GM18873 (cell line): ENCODE measurements around the gene ASB7.
"Not testable (repeated sequence)": the region's sequence is repeated elsewhere in the genome, so short reads cannot be mapped to it uniquely, and the experiment has no call there.

ENCODE experiments used
- ATAC-seq: cut with Tn5 transposase; IDR thresholded peaks from one replicate; pipeline ENCODE4 v1.9.1; 2021; ENCODE audit warnings: mild to moderate bottlenecking, moderate library complexity, moderate number of reproducible peaks; ENCODE audit not compliant: unreplicated experiment, low FRiP score

ASB7 gene, protein sequence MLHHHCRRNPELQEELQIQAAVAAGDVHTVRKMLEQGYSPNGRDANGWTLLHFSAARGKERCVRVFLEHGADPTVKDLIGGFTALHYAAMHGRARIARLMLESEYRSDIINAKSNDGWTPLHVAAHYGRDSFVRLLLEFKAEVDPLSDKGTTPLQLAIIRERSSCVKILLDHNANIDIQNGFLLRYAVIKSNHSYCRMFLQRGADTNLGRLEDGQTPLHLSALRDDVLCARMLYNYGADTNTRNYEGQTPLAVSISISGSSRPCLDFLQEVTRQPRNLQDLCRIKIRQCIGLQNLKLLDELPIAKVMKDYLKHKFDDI

DNA sequence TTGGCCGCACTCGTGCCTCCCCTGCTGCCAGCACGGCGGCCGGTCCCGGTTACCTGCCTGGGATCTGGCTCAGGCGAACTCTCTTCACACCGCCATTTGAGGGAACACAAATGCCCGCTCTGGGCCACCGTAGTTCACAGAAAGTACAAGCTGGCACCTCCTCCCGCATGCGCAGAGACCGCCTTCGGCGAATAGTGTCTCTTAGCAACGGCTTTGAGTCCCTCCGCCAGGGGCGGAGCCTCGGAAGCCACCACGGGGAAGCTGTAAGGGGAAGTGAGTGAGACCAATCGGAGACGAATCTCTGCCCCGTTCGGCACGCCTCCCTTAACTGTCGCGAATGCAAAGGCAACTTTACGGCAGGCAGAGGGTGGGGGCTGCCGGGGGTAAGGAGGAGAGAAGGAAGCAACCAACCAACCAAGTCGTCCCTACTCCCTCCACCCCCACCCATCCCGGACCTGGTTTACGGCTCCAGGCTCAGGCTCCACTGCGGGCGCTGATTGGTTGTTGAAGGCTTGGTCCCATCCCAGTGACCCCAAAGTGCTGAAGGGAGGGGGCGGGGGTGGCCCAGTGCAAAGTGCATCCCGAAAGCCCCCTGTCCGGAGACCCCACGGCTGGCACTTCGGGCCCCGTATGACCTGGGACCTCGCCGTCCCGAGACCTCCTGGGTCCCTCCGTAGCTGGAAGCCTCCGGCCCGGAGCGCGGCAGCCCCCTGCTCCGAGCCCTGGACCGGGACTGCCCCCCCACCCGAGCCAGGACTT lies at the start of gene ASB7, which contains the start of gene LINS1:
ASB7 (plus strand) TSS at position 526 of the 759 bp plus-strand sequence. CDS start 9,628 bp downstream, outside the sequence.
LINS1 (minus strand) TSS at position 121 of the 759 bp plus-strand sequence. CDS start 21,342 bp downstream, outside the sequence.
- ATAC-seq = peak; percentile 92

DNA sequence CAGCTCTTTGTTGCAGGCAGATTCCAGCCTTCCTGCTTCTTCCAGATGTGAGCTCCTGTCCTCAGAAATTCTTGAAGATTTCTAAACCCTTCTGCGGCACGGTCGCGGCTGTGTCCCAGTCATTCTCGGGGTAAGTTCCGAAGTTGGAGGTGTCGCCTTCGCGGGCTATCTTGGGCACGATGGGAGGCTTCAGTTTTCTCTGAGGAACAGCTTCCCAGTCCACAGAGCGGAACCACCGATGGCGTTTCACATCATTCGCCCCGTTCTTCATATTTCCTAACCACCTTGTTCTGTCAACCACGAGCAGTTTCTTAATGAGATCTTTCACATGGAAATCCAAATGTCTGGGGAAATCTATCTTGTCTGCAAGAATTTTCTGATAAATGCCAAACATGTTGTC lies 48.9 kb upstream of the ASB7 start:
- ATAC-seq = no peak

DNA sequence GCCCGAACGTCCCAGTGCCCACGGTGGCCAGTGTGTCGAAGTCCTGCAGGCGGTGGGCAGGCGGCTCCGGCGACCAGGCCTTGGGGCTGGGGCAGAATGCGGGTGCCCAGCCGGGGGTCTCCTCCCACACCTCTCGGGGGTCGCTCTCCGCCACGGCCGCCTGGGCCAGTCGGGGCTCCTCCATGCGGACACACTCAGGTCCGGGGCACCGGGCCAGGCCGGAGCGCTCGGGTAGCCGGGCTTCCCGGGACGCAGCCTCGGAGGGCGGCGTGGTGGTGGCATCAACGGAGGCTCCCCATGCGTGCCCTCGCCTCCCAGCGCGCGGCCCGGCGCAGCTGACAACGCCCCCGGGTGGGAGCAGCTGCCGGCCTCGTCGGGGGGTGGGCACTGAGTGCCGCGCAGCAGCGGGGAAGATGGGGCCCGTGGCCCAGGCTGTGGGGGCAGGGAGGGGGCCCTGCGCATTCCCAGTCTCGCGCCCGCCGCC lies 43.6 kb upstream of the ASB7 start:
- no peak for ATAC-seq

DNA sequence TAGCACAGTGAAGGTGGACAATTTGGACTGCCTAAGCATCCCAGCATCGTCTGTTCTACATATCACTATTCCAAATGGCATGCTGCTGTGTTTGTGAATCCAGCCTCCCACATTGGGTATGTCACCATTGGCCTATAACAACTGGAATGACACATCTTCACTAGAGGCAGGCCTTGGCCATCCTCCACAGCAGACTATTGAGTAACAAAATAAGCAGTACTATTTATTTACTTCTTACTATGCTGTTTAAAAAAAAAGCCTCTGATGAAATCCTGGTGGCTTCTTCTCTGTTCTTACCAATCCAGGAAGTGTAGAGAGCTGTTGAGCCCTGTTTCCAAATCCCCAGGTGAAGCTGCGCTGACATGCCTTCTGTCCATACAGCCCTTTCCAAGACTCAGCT lies 43.1 kb upstream of the ASB7 start:
- ATAC-seq = no peak

DNA sequence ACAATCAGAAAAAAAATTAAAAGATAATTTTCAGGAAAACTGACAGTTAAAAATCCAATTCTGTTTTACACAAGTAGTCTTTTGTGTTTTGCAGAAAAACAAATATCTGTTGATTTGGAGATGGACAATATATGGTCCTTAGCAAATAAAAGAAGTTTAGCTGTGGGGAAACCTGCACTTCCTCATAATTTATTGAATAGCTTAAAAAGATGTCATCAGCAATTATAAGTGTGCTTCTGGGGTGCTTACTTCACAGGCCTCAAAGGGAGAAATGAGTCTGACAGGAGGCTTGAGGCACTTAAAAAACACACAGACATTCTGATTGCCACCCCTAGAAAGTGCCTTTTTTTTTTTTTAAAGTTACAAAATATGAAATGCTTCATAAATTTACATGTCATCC lies 42.1 kb upstream of the ASB7 start:
- ATAC-seq = no peak

DNA sequence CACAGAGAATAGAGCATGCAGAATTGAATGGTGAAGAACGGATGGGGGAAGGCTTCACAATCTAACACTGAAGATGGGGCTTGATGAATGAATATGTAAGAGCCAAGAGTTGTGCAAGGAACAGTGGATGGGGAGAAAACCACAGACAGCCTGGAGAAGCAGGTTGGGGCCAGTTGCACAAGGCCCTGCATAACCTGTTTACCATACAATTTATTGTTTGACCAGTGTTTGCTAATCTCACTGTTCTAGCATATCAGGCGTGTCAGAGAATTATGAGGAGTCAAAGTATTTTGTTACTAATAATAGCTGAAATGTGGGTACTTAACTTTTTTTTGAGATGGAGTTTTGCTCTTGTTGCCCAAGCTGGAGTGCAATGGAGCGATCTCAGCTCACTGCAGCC lies 36.8 kb upstream of the ASB7 start:
- ATAC-seq = no peak

DNA sequence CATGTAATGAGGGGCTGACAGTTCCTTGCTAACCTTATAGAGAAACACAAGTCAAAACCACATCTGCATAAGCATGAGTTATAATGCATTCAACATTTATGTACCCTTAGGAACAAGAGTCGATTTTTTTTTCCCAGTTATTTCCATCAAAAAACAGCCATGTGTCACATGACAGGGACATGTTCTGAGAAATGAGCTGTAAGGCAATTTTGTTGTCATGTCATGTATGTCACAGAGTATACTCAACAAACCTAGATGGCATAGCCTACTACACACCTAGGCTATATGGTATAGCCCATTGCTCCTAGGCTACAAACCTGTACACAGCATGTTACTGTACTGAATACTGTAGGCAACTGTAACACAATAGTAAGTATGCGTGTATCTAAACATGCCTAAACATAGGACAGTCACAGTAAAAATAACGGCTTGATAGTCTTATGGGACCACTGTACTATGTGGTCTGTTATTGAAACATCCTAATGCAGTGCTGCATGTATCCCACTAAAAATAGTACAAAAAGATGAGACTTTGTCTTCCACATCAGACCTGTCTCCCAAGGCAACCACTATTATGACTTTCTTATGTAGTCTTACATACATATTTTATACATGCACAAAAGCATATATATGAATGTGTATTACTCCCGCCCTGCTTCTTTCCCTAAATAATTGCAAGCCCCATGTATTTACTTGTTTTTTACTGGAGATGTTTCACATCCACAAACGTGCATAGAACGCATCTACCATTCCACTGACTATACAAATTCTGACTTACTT lies 35.4 kb upstream of the ASB7 start:
- no peak for ATAC-seq

DNA sequence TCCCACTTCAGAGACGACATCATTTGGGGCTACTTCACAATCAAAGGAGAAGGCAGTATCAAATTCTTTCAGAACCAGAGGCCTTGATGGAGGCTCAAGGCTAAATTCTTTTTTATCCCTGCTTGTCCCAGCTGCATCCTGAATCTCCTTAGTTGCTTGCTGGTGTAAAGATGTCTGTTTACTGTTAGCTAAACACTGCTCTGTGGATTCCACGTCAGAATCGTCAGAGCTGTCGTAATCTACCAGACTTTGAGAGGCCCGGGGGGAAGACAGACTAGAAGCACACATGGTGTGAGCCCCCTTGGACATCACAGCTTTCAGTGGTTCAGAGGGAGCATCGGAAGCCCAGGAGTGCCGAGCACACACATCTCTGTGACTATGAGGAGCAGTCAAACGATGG lies 33.0 kb upstream of the ASB7 start:
- no peak for ATAC-seq

DNA sequence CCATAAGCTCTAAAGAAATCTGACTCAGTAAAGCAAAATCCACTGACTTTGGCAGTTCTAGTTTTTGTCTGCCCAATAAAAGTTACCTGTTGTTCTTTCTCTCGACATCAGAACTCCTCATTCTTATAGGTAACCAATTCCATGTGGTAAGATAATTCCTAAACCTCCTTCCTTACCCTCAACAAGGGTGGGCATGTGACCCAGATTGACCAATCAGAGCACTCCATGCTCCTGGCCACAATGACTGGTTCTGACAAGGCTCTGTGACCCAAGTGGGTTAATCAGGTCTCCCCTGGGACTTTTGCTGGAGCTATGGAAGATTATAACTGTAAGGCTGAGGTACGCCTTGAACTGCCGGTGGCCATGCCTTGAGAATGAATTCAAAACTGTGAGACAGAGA lies 32.1 kb upstream of the ASB7 start:
- no peak for ATAC-seq

DNA sequence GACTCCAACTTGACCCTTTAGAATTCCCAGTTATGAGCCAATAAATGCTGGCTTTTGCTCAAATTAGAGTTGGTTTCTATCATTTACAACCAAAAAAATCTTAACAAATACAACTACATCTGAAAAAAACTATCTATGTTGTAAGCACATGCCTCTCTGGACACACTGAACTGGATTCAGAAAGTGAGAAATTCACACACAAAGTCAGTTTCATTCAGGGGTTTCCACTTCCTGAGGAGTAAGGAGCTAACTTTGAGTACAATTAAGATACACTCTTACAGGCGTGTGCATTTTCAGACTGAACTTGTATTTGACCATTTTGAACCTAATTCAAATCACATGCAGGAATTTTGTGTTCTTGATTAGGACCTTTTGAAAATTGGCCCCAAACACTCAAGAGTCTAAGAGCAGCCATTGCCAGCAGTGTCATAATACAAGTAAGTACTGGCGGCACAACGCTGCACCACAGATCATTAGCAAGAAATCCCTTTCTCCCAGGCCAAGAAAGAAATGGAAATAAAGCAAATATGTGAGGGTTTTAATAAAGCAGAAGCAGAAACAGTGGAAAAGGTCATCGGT lies 31.6 kb upstream of the ASB7 start:
- ATAC-seq = peak; percentile 66

DNA sequence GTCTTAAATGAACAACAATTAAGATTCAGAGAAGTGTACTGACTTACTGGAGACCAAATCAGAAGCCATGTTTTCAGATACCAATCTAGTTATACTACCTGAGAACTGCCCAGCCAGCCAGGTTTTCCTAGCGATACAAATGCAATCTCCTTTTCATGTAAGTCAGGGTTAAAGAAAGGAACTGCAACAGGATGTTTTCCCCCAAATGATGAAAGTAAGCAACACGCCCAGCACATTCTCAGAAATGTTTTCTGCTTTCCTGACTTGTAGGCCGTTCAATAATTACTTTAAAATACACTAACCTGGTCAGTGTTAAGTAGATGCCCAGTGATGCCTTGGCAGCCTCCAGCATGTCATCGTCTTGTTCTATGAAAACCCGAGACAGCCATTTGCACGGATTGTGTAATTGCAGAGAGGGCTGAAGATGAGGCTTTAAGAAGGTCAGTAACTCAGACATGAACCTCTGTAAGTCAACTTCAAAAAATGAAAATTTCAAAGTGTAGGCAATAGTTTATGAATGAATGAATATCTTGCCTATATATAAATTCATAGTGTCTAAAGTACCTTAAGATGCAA lies 30.7 kb upstream of the ASB7 start:
- ATAC-seq = no peak

DNA sequence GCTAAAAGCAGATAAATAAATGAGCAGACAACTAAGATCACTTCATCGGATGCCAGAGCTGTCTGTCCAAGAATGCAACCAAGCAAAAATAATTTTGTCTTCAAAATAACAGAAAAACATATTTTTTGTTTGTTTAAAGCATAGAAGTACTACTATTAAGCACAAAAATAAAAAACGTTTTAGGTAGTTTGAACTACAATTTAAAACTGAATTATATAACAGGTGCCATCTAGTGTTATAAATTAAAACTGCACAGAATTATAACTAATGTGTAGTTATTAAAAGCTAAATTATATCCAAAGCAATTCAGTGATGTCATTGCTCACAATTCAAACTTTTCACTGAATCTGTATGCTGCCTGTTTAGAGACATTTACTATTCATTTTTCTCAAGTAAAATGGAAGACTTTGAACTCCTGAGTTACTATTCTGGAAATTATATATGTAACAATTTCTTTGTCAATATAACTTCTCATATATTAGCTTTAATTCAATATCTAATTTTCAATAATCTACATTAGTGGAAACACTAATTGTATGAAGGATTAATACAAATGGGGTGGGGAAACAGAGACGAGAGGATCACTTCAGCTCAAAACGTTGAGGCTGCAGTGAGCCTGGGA lies 29.9 kb upstream of the ASB7 start:
- no peak for ATAC-seq

DNA sequence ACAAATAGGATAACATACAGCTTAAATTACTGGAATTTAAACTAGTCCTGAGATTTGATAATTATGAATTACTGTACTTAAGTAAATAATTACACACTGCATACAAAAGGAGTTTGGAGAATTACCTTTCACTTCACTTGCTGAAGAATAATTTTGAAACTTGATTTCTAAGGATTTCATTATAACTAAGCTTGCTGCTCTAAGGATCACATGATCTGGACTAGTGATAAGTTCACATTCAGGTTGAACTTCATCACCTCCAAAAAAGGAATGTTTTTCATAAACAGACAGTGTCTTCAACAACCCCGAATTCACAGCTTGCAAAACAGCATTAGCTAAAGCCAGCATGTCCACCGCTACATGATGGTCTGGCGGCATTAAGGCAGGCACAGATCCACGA lies 28.9 kb upstream of the ASB7 start:
- no peak for ATAC-seq

DNA sequence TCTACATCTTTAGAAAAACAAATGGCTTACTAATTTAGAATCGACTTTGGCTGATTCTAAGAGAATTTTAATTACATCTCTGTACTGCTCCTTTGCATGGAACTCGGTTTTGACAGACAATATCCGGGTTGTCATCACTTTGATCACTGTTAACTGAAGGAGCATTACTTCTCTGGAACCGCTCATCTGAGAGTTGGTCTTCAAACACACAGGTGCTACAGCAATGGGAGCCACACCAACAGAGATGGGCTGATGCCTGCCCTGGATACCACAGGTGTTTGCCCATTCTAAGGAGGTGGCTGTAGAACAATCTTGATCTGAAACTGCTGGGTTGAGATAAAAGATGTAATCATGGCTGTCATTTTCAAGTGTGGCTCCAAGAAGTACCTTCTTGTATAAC lies 22.0 kb upstream of the ASB7 start:
- no peak for ATAC-seq

DNA sequence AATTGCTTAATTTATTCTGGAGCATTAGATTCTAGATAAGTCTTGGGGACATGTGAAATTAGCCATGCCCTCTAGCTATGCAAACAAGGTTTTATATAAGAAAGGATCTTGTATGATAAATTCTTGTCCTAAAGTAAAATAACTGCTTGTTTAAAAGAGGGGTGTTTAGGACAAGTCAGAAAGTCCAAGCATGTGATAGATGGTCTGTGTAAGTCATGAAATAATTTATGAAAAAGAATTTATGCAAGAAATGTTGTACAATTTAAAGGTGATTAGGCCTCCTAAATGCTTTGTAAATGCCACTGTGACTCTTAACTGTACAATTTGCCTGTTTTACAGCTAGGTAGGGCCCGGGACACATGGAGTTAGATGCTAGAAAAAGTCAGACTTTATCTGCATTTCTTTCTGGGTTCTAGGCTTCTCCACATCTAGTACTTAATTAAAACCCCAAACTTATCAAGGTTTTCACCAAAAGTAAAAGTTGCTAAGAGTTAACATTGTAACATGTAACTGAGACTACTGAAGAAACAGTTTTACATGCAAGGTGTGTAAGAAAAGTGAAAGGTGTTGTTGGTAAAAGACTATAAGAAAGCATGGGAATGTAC lies 13.6 kb upstream of the ASB7 start:
- no peak for ATAC-seq

DNA sequence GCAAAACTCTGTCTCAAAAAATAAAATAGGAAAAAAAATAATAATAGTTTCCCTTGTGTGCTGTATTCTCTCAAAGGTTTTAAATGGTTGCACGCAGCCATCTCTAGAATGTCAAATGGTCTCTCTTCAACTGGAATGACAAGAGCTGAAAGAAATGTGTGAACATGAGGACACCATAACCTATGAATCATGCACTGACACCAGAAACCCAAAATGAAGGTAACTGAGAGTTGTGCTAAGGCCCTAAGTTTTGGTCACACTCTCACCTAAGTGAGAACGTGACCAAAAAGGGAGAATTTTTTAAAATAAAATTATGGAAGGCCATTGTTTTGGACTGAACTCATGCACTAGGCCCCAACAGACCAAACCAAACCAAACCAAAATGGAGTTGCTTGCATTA lies 11.2 kb upstream of the ASB7 start:
- not testable (repeated sequence) for ATAC-seq

DNA sequence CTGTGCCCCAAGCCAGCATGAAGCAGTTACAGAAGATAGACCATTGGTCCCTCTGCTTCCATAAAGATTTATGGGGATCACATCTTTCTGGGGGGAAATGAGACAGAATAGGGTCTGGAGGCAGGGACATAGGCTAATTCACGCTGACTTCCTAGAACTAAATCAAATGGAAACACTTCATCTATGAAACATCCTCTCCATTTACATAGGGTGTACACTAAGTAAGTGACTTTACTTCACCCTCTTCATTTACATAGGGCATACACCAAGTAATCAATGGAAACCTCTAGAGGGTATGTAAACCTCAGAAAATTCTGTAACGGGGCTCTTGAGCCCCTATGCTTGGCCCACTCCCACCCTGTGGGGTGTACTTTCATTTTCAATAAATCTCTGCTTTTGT lies 10.6 kb upstream of the ASB7 start:
- no peak for ATAC-seq

DNA sequence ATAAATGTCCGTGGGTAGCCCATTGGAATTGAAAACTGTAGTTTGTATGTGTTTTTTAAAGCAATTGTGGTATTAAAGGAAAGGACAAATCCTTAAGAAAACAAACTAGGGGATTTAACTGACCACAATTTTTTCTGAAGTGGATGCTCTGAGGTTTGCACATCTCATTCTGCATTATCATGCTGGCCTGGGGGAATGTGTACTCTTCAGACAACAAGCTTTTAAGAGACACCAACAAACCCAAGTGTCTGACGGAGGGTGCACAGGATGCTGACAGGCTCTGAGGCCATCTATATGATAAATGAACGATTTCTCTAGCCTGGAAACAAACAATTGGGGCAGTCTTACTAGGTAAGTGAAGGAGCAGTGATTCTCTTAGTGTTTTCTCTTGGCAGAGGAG lies 9.5 kb upstream of the ASB7 start:
- ATAC-seq = no peak

DNA sequence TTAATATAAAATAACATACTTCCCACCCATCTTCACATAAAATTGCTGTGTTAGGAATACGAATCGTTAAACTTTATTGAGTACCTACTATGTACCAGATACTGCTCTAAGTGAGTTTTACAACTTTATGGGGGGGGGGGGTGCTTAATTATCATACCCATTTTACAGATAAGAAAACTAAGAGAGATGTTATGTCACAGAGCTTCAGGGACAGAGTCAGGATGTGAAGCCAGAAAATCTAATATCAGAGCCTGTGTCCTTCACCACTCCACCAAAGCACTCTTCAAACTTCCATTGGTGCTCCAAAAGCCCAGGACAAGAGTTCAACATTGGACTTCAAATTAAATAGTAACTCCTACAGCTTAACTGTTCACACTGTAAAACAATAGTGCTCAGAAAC lies 9.0 kb upstream of the ASB7 start:
- no peak for ATAC-seq
